ENCODE results near the gene TMEM179. TPM values are rescaled to one million over a fixed set of nuclear protein-coding genes. Genes with fewer than 3 reads are reported as not detected.
A peak's percentile ranks its signal among the peaks of the same experiment; 100 is the strongest.

The TMEM179 gene
- total and polyA plus RNA-seq, 2 experiments from 2014 or later, result 2.2 to 4.3 TPM

- Histone ChIP-seq H4K20me1 (ENCODE audit: insufficient read depth, poor library complexity, severe bottlenecking) (no peaks in the 10 kb centered on the region), H2AFZ (no peak overlapping the region), H3K9me2 (replicated peaks; ENCODE audit: insufficient read depth) (no peaks in the 10 kb centered on the region), H3K4me3 (no peak overlapping the region), H3K27me3 (peaks cover 9% of the 10 kb centered on the region), H3K9me3 (ENCODE audit: low read depth) (no peaks in the 10 kb centered on the region), H3K4me1 (ENCODE audit: insufficient read depth) (no peaks in the 10 kb centered on the region), H3K79me2 (no peaks in the 10 kb centered on the region), H3K4me2 (no peak overlapping the region), H3K36me3 (replicated peaks; ENCODE audit: insufficient read depth, low read depth) (no peaks in the 10 kb centered on the region), H3K27ac (no peak overlapping the region)
- WGBS (ENCODE audit: low lambda C conversion rate, missing lambda C conversion rate), result 76% methylated on average over 4 of the region's 4 CpGs
- no peak for DNase-seq (ENCODE audit: low spot score)
- no peak for TF ChIP-seq EZH2 (IDR thresholded peaks at IDR 0.05; ENCODE audit: borderline replicate concordance)
- TF ChIP-seq CTCF (IDR thresholded peaks at IDR 0.05; ENCODE audit: poor library complexity), result no peak
- no peak for TF ChIP-seq EZH2phosphoT487 (IDR thresholded peaks at IDR 0.05; ENCODE audit: low read depth, severe bottlenecking, unreplicated experiment)
Measured at GRCh38 chr14:104610749-104611310, 6.3 kb upstream of the TMEM179 start.

- Histone ChIP-seq H3K4me1 (ENCODE audit: insufficient read depth) (no peaks in the 10 kb centered on the region), H3K9me2 (replicated peaks; ENCODE audit: insufficient read depth) (no peaks in the 10 kb centered on the region), H3K36me3 (replicated peaks; ENCODE audit: insufficient read depth, low read depth) (no peaks in the 10 kb centered on the region), H3K4me3 (no peak overlapping the region), H3K79me2 (no peaks in the 10 kb centered on the region), H2AFZ (no peak overlapping the region), H3K9me3 (ENCODE audit: low read depth) (no peaks in the 10 kb centered on the region), H3K4me2 (no peak overlapping the region), H3K27me3 (peaks cover 17% of the 10 kb centered on the region), H3K27ac (no peak overlapping the region), H4K20me1 (ENCODE audit: insufficient read depth, poor library complexity, severe bottlenecking) (no peaks in the 10 kb centered on the region)
- 74% methylated on average over 7 of the region's 7 CpGs for WGBS (ENCODE audit: low lambda C conversion rate, missing lambda C conversion rate)
- no peak for DNase-seq (ENCODE audit: low spot score)
- TF ChIP-seq CTCF (IDR thresholded peaks at IDR 0.05; ENCODE audit: poor library complexity), result no peak
- no peak for TF ChIP-seq EZH2phosphoT487 (IDR thresholded peaks at IDR 0.05; ENCODE audit: low read depth, severe bottlenecking, unreplicated experiment)
- TF ChIP-seq EZH2 (IDR thresholded peaks at IDR 0.05; ENCODE audit: borderline replicate concordance), result no peak
Measured at GRCh38 chr14:104609666-104610065, 5.1 kb upstream of the TMEM179 start.

- no peak overlapping the region for H3K27ac ChIP-seq
- H3K4me3 ChIP-seq, result no peak overlapping the region
- no peak overlapping the region for H2AFZ ChIP-seq
- no peaks in the 10 kb centered on the region for H3K79me2 ChIP-seq
- peaks cover 5% of the 10 kb centered on the region for H3K4me1 ChIP-seq (ENCODE audit: insufficient read depth)
- no peaks in the 10 kb centered on the region for H4K20me1 ChIP-seq (ENCODE audit: insufficient read depth, poor library complexity, severe bottlenecking)
- H3K9me2 ChIP-seq (replicated peaks; ENCODE audit: insufficient read depth), result no peaks in the 10 kb centered on the region
- DNase-seq (ENCODE audit: low spot score), result peak; percentile 7
- 71% methylated on average over 21 of the region's 32 CpGs for WGBS (ENCODE audit: low lambda C conversion rate, missing lambda C conversion rate)
- H3K4me2 ChIP-seq, result peak overlapping the region; percentile 91
- H3K27me3 ChIP-seq, result peaks cover 17% of the 10 kb centered on the region
- TF ChIP-seq CTCF (IDR thresholded peaks at IDR 0.05; ENCODE audit: poor library complexity), result no peak
- no peak for TF ChIP-seq EZH2phosphoT487 (IDR thresholded peaks at IDR 0.05; ENCODE audit: low read depth, severe bottlenecking, unreplicated experiment)
- TF ChIP-seq EZH2 (IDR thresholded peaks at IDR 0.05; ENCODE audit: borderline replicate concordance), result no peak
- no peaks in the 10 kb centered on the region for H3K36me3 ChIP-seq (replicated peaks; ENCODE audit: insufficient read depth, low read depth)
- no peaks in the 10 kb centered on the region for H3K9me3 ChIP-seq (ENCODE audit: low read depth)
Measured at GRCh38 chr14:104603711-104604401, 716 bp downstream of the TMEM179 start.
